HG02870 (cell line): Measurements from ENCODE around the gene PGLYRP2.

Experiments used
- ATAC-seq: cut with Tn5 transposase; IDR thresholded peaks from one replicate; pipeline ENCODE4 v1.9.1; 2021; ENCODE audit warnings: mild to moderate bottlenecking, moderate library complexity; ENCODE audit not compliant: unreplicated experiment

Gene PGLYRP2

GRCh38 chr19:15442142-15442920 lies 37.0 kb downstream of the PGLYRP2 start:
- no peak for ATAC-seq

GRCh38 chr19:15441317-15441716 lies 38.0 kb downstream of the PGLYRP2 start:
- ATAC-seq, result no peak

GRCh38 chr19:15439821-15440641 lies 39.3 kb downstream of the PGLYRP2 start:
- no peak for ATAC-seq

- ATAC-seq, result no peak
Measured at GRCh38 chr19:15439078-15439799, 40.1 kb downstream of the PGLYRP2 start.

GRCh38 chr19:15438577-15438976 lies 40.7 kb downstream of the PGLYRP2 start:
- ATAC-seq, result no peak

- no peak for ATAC-seq
Measured at GRCh38 chr19:15438124-15438496, 41.2 kb downstream of the PGLYRP2 start.

GRCh38 chr19:15437355-15438123 lies 41.8 kb downstream of the PGLYRP2 start:
- no peak for ATAC-seq

- no peak for ATAC-seq
Measured at GRCh38 chr19:15436826-15437110, 42.5 kb downstream of the PGLYRP2 start.

GRCh38 chr19:15436012-15436825 lies 43.1 kb downstream of the PGLYRP2 start:
- no peak for ATAC-seq

- no peak for ATAC-seq
Measured at GRCh38 chr19:15433519-15434069, 45.7 kb downstream of the PGLYRP2 start.

- no peak for ATAC-seq
Measured at GRCh38 chr19:15432629-15433518, 46.4 kb downstream of the PGLYRP2 start.

- ATAC-seq, result no peak
Measured at GRCh38 chr19:15432018-15432494, 47.2 kb downstream of the PGLYRP2 start.

- no peak for ATAC-seq
Measured at GRCh38 chr19:15431396-15432017, 47.8 kb downstream of the PGLYRP2 start.

GRCh38 chr19:15430526-15431120 lies 48.7 kb downstream of the PGLYRP2 start:
- no peak for ATAC-seq

- ATAC-seq, result no peak
Measured at GRCh38 chr19:15429825-15430467, 49.4 kb downstream of the PGLYRP2 start.

- no peak for ATAC-seq
Measured at GRCh38 chr19:15428956-15429824, 50.1 kb downstream of the PGLYRP2 start.
